ENCODE measurements around the gene LSP1. TPM values are rescaled to one million over a fixed set of nuclear protein-coding genes. Genes with fewer than 3 reads are reported as not detected.

LSP1 gene
- total RNA-seq, 1 experiment from 2014 or later = not detected

DNA sequence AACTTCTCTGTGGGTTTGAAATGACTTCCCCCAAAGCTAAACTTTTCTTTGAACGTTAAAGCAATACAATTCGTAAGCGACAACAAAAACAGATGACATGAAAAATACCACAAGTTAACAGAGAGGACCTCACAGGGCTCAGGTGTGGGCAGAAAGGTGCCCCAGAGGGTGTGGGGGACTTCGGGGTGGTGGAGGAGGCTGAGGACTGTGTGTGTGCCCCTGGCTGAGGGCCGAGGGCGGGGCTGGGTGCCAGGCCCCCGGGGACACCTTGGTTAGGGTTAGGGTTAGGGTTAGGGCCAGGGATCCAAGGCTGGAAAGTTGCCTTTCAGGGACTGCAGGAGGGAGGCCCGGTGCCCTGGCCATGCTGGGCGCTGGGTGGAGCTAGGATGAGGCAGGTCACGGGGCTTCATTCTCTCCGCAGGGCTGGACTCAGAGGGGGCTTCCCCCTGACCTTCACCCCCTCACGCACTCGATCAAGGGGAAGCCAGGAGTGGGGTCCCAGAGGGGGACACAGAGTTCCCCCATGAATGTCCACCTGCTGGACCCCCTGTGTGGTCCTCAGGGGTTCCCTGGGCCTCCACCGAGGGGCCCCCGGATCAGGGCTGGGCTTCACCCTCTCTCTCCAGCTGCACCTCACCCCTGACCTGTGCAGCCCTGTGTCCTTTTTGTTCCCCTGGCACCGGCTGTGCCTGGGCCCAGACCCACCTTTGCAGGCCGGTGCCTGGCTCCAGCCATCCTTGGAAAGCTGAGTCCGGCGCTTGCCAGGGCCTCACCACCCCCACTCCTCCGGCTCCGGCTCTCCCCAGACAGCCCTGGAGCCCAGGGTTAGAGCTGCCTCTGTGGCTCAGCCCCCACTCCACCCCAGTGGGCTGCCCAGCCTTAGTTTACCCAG lies 7.1 kb upstream of the LSP1 start:
- intact Hi-C loops (cut with micrococcal nuclease; ENCODE audit: unreplicated experiment) = no loop called here
- TF ChIP-seq, protein P1, sequence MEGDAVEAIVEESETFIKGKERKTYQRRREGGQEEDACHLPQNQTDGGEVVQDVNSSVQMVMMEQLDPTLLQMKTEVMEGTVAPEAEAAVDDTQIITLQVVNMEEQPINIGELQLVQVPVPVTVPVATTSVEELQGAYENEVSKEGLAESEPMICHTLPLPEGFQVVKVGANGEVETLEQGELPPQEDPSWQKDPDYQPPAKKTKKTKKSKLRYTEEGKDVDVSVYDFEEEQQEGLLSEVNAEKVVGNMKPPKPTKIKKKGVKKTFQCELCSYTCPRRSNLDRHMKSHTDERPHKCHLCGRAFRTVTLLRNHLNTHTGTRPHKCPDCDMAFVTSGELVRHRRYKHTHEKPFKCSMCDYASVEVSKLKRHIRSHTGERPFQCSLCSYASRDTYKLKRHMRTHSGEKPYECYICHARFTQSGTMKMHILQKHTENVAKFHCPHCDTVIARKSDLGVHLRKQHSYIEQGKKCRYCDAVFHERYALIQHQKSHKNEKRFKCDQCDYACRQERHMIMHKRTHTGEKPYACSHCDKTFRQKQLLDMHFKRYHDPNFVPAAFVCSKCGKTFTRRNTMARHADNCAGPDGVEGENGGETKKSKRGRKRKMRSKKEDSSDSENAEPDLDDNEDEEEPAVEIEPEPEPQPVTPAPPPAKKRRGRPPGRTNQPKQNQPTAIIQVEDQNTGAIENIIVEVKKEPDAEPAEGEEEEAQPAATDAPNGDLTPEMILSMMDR (conservative IDR thresholded peaks at IDR 0.05; ENCODE audit: low read depth, low read length) = no peak
- TF ChIP-seq EZH2 (IDR thresholded peaks at IDR 0.05; ENCODE audit: borderline replicate concordance, low read depth, low read length, poor library complexity, severe bottlenecking) = no peak
- Histone ChIP-seq H3K27ac (ENCODE audit: low read depth, low read length, poor library complexity, severe bottlenecking) (no peak overlapping the region), H3K4me1 (ENCODE audit: insufficient read depth, low read length, poor library complexity, severe bottlenecking) (no peaks in the 10 kb centered on the region), H3K36me3 (ENCODE audit: insufficient read depth, low read length, poor library complexity, severe bottlenecking) (no peaks in the 10 kb centered on the region), H3K27me3 (replicated peaks; ENCODE audit: insufficient read depth, low read depth, low read length, poor library complexity) (peaks cover 9% of the 10 kb centered on the region), H3K4me3 (ENCODE audit: low read depth, low read length, poor library complexity, severe bottlenecking) (no peak overlapping the region), H3K9me3 (ENCODE audit: low read depth, low read length, poor library complexity, severe bottlenecking) (no peaks in the 10 kb centered on the region)
- DNase-seq (ENCODE audit: low spot score) = no peak
- ChIA-PET CTCF (interaction anchor here (0.6 kb wide), 1 partner anchor 37 kb away, joined by 3 read pairs; no protein-coding TSS in a partner anchor), POLR2A (ENCODE audit: low non-redundant PET) (no interaction called here)
- BruUV-seq (replicated peaks) = no TSS peak

DNA sequence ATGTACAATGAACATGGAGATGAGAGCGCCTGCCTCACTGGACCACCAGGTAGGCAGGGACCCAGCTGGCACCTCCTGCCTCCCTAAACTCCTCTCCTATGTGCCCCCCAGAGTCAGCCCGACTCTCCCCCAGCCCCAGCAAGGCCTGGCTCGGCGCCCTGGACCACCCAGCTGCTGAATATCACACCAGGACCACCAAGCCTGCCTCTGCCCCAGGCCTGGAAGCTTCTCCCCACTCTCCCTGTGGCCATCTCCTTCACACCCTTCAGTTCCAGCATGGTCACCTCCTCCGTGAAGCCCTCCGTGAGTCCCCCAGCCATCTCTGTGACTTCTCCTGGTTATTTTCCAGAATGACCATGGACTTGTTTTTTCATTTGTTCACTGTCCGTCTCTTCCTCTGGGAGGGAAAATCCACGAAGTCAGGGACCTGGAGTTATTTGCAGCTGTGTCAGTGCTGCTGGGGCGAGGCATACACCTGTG lies 6.4 kb upstream of the LSP1 start:
- Histone ChIP-seq H3K4me3 (ENCODE audit: low read depth, low read length, poor library complexity, severe bottlenecking) (no peak overlapping the region), H3K4me1 (ENCODE audit: insufficient read depth, low read length, poor library complexity, severe bottlenecking) (no peaks in the 10 kb centered on the region), H3K36me3 (ENCODE audit: insufficient read depth, low read length, poor library complexity, severe bottlenecking) (no peaks in the 10 kb centered on the region), H3K27ac (ENCODE audit: low read depth, low read length, poor library complexity, severe bottlenecking) (no peak overlapping the region), H3K27me3 (replicated peaks; ENCODE audit: insufficient read depth, low read depth, low read length, poor library complexity) (peaks cover 9% of the 10 kb centered on the region), H3K9me3 (ENCODE audit: low read depth, low read length, poor library complexity, severe bottlenecking) (no peaks in the 10 kb centered on the region)
- no TSS peak for BruUV-seq (replicated peaks)
- intact Hi-C loops (cut with micrococcal nuclease; ENCODE audit: unreplicated experiment) = no loop called here
- DNase-seq (ENCODE audit: low spot score) = no peak
- ChIA-PET CTCF (interaction anchor here (0.6 kb wide), 1 partner anchor 36 kb away, joined by 3 read pairs; no protein-coding TSS in a partner anchor), POLR2A (ENCODE audit: low non-redundant PET) (no interaction called here)
- TF ChIP-seq, protein P1 (conservative IDR thresholded peaks at IDR 0.05; ENCODE audit: low read depth, low read length) = no peak
- TF ChIP-seq EZH2 (IDR thresholded peaks at IDR 0.05; ENCODE audit: borderline replicate concordance, low read depth, low read length, poor library complexity, severe bottlenecking) = no peak

DNA sequence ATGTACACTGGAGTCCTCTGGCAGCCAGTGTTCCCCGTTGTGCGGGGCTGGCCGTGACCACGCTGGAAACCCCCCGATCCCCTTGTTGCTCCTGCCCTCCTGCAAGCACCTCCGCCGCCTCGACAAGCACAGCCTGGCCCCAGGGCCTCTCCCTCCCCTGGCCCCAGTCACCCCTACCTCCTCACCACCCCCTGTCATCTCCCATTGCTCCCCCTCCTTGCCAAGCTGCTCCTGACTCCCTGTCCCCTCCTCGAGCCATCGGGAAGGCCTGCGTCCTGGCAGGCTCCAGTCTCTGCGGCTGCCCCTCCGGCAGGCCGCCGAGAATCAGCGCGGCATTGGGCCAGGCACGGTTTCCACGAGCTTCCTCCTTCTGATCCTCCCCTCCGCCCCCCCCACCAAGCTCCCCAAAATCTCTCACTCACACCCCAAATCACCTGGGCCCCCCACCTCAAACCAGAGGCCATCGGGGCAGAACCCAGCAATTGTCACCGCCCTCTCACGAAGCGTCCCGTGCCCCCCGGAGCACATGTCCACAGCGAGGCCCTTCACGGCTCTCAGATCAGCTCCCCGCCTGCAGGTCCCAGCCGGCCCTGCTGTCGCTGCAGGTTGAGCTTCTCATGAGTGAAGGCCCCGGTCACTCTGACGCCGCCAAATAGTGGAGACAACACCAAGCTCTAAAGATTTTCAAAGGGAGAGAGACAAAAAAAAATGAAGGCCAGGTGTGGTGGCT lies 5.7 kb upstream of the LSP1 start:
- no peaks in the 10 kb centered on the region for H3K9me3 ChIP-seq (ENCODE audit: low read depth, low read length, poor library complexity, severe bottlenecking)
- ChIA-PET CTCF (interaction anchor here (0.6 kb wide), 1 partner anchor 35 kb away, joined by 3 read pairs; no protein-coding TSS in a partner anchor), POLR2A (ENCODE audit: low non-redundant PET) (no interaction called here)
- intact Hi-C loops (cut with micrococcal nuclease; ENCODE audit: unreplicated experiment) = no loop called here
- H3K4me1 ChIP-seq (ENCODE audit: insufficient read depth, low read length, poor library complexity, severe bottlenecking) = no peaks in the 10 kb centered on the region
- no peak for TF ChIP-seq EZH2 (IDR thresholded peaks at IDR 0.05; ENCODE audit: borderline replicate concordance, low read depth, low read length, poor library complexity, severe bottlenecking)
- TF ChIP-seq, protein P1 (conservative IDR thresholded peaks at IDR 0.05; ENCODE audit: low read depth, low read length) = no peak
- H3K27me3 ChIP-seq (replicated peaks; ENCODE audit: insufficient read depth, low read depth, low read length, poor library complexity) = peaks cover 9% of the 10 kb centered on the region
- no peak overlapping the region for H3K4me3 ChIP-seq (ENCODE audit: low read depth, low read length, poor library complexity, severe bottlenecking)
- no peak overlapping the region for H3K27ac ChIP-seq (ENCODE audit: low read depth, low read length, poor library complexity, severe bottlenecking)
- no peak for DNase-seq (ENCODE audit: low spot score)
- no peaks in the 10 kb centered on the region for H3K36me3 ChIP-seq (ENCODE audit: insufficient read depth, low read length, poor library complexity, severe bottlenecking)
- BruUV-seq (replicated peaks) = no TSS peak

Data from A673 (cell line).